PFSK-1 (cell line): ENCODE results near the gene MATN1.

ENCODE experiments used
- POLR2AphosphoS5 ChIP-seq: IDR thresholded peaks from 2 replicates; pipeline ENCODE4 v1.6.1; 2012; ENCODE audit warnings: low read depth, mild to moderate bottlenecking, control low read depth, low read length, moderate library complexity
- SIN3A ChIP-seq: IDR thresholded peaks from 2 replicates; pipeline ENCODE4 v1.6.1; 2012; ENCODE audit warnings: mild to moderate bottlenecking, low read length, moderate library complexity, borderline replicate concordance; ENCODE audit not compliant: insufficient read depth

GRCh38 chr1:30678209-30678608 is 45.2 kb downstream of the MATN1 start:
- TF ChIP-seq POLR2AphosphoS5 (no peak), SIN3A (no peak)
